Left forelimb (tissue), 1 donor: Measurements from ENCODE around the gene SLC36A3.
"Not testable (repeated sequence)": the region's sequence is repeated elsewhere in the genome, so short reads cannot be mapped to it uniquely, and the experiment has no call there.

Experiments used
- DNase-seq: peaks from one replicate; pipeline ENCODE4 v3.0.0-alpha.2; 2018; ENCODE audit warnings: low spot score

SLC36A3 gene

DNA sequence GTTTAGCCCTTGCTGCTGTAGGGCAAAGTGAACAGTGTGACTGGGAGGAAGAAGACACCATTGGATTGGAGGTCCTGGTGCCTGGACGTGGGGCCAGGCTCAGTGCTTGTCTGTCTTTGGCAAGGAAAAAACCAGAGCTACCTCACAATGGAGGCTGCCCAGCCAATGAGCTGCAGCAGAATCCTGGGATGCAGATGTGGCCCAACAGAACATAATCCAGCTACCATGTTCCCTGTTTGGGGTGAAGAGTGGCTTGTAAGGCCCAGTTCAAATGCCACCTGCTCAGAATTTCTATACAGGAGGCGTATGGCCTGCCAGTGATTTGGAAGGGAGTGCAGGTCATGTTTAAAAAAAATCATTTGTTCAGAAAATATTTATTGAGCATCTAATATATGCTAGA lies at the start of gene SLC36A3:
TSS of gene SLC36A3 (minus strand) at position 101 of the 400 bp plus-strand sequence. CDS start 412 bp downstream, outside the sequence.
- DNase-seq, result no peak

DNA sequence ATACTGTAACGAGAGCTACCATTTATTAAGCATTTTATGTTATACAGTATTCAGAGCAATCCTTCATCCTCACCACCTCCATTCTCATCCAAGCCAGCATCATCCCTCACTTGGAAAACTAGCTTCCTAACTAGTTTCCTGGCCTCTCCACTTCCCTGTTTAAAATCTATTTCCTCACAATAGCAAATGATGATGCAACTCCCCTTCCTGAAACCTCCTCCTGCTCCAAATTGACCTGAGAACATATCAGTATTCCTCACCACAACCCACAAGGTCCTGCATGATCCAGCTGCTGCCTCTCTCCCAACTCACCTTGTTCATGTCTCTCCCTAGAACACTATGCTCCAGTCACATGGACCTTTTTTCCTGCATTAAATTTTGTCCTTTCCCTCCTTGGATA lies 48.1 kb upstream of the SLC36A3 start:
- no peak for DNase-seq

DNA sequence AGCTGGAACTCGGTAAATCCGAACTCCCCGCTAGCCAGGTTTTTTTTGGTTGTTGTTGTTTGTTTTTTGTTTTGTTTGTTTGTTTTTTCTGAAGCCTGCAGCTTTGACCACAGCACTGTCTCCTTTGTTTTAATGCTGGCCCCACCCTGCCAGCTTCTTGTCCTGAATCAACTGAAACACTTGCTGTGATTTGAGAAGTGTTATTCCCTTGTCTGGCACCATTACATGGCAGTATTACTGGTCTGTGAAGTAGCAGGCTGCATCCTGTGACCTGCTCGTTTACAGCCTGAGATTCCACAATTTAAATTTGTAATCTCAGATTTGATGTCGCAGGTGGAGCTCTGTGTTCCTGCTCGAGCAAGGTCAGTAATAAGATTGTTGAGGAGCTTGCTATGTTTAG lies 45.2 kb upstream of the SLC36A3 start:
- no peak for DNase-seq

DNA sequence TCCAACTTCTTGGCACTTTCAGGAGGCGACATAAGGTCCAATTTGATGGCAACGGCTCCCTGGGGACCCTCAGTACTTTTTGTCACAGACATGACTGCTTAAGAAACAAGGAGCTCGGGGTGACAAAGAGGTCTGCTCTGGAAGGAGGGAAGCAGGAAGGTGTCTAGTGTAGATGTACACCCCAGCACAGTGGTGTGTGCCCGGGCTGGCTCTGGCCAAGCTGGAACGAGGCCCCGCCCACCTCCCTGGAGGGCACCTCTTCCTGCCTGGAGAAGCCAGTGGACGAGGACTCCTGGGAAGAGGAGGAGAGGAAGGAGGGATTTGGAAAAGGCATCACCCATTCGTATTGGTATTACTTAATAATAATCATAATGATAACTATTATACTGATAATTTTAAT lies 43.8 kb upstream of the SLC36A3 start, which contains the start of gene SLC36A2:
TSS of gene SLC36A2 (minus strand) at position 191 of the 400 bp plus-strand sequence. CDS start at position 92, 99 bp downstream.
- DNase-seq, result no peak

DNA sequence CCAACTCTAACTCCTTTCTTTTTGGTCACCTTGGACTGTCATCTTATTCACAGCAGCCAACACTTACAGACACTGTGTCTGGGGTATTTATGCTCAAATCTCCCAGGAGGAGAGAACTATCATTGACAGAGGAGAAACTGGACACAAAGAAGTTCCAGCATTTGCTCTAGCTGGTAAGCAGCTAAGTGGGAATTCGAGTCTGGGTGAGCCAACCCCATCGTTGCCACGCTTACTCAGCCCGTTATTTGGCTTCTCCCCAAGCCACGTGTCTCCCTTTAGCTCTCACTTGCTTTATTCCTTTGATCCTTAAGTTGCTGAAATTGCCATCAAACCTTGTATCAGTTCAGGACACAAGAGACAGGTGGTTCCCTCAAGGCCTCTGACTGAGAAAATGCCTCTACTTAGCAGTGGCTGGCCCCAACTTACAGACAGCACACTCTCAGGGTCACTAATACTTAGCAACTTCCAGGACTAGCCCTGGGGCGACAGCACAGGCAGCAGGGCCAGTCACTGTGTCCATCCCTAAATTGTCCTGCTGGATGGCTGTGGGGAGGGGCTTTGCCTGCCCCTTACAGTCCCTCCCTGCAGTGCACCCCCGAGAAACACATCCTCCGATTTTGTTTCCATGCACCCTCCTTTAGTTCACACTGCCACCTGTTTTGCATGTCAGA lies 42.4 kb upstream of the SLC36A3 start:
- DNase-seq, result no peak

DNA sequence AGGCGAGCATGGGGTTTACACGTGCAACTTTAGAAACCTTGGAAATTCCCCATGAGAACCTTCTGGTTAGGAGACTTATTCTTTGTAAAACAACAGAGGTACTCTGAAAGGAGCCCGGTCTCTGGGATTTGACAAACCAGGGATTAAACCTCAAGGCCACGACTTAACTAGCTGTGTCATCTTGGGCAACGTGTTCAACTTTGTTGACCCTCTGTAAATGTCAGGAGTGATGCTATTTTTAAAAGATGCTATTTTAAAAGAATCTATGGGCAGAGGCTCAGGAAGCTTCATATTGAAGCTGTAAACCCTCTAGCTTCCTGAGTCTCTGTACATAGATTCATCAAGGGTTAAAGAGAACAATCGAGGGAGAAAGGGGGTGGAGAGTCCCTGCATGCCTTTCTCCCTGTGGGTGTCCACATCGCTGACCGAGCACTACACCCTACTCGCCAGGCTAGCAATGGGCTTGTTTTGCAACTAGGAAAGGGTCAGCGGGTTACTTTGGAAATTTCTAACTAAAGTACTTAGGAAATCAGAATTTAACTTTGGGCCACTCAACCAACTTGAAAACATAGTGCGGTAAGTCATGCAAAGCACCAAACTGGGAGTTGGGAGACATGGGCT lies 41.7 kb upstream of the SLC36A3 start:
- no peak for DNase-seq

DNA sequence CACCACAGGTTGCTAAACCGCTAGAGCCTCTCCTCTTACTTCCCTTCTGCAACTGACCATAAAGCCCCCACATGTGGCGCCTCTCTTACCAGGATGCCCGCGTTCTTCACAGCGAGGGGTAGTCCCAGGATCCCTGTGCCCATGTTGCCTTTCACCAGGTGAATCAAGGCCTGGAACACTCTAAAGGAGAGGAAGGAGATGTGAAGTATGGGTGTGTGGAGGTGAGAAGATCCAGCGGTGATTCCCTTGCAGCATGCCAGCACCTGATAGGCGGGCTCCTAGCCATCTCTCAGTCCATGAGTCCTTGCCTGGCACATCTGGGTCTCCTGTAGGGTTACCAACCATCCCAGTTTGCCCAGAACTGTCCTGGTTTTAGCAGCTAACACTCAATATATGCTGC lies 40.5 kb upstream of the SLC36A3 start:
- no peak for DNase-seq

DNA sequence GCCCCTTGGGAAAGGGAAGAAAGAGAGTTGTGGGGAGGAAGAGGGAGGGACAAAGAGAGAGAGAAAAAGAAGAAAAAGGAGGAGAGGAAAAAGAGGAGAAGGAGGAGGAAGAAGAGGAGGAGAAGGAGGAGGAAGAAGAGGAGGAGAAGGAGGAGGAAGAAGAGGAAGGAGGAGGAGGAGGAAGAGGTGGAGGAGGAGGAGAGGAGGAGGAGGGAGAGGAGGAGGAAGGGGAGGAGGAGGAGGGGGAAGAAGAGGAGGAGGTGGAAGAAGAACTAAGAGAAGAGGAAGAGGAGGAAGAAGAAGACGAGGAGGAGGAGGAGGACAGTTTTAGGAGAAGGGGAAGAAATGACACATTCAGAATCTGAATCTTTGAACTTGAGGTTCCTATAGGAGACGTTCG lies 36.4 kb upstream of the SLC36A3 start:
- no peak for DNase-seq

DNA sequence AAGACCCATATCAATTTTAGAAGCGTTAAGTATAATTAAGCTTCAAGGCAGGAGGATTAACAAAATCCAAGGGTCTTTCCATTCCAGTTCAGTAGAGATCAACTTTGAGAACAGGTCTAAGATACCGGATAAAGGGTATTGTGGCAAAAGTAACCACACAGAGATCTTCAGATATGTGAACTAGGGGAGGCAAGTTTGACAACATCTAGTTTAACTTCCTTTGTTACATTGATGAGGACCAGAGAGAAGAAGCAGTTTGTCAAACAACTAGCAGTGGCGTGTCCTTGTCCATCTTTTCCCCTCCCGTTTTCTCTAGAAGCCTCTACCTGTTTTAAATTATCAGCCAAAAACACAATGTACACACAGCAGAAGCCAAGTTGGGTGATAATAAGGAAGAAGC lies 35.2 kb upstream of the SLC36A3 start:
- no peak for DNase-seq

DNA sequence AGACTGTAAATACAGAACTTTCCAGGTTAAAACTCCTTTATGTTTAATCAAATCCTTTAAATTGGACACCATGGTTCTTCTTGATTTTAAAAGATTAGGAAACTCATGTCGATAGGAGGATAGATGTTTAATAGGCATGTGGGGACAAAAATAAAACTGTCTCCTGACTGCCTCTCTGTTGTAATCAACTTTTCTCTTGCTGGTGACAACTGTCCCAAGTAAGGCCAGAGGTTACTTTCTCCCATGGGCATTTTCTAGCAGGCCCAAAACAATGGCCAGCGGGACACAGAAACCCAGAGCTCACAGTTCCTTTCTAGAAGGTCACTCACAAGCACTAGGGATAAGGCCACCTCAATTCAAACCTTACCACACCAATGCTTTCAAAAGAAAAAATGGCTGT lies 29.3 kb upstream of the SLC36A3 start:
- DNase-seq, result no peak

DNA sequence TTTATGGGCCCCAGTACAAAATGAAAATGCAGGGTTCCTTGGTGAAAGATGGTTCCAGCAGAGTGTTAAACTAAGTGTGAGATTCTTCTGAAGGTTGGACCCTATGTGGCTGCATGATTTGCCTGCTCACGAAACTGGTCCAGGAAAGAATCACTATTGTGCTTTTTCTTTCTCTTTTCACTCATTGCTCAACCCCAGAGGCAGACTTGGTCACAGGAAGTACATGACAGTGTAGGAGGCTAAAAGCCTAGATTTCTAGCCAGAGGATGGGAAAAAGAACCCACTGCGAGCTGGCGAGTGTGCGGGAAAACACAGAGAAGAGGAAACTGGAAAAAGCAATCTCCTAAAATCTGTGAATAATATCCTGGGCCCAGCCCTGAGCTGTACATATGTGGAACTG lies 25.2 kb upstream of the SLC36A3 start:
- DNase-seq, result no peak

DNA sequence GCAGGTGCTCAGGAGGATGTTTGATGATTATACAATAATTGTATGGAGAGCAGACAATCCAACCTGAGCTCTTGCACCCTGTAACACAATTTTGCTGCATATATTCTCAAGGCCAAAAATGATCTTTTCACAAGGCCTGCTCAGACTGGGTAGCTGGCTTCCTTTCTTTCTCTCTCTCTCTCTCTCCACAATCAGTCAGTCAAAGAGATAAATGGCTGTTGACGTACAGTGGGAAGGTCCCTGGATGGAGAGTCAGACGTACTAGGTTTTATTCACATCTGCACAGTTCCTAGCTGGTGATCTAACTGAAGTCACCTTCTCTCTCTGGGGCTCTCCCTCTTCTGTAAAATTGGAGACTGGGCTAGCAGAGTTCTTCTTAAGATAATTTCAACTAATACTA lies 24.0 kb upstream of the SLC36A3 start:
- DNase-seq, result no peak

DNA sequence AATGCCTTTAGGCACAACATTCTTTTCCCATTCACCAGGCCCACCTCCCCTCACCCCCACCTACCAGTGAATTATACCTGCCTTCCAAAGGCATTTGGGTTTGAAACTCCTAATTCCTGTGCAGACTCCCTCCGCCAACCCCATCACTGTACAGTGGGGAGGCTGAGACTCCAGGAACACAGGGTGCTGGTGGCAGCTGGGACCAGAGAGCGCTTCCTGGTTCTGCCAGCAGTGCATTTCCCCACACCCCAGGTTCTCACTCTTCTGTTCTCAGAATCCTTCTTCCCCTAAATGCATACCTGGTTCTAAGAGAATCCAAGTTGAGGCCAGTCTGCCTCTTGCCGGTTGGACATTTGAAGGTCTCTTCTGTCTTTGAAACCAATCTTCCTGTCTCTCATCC lies 22.7 kb upstream of the SLC36A3 start:
- no peak for DNase-seq

DNA sequence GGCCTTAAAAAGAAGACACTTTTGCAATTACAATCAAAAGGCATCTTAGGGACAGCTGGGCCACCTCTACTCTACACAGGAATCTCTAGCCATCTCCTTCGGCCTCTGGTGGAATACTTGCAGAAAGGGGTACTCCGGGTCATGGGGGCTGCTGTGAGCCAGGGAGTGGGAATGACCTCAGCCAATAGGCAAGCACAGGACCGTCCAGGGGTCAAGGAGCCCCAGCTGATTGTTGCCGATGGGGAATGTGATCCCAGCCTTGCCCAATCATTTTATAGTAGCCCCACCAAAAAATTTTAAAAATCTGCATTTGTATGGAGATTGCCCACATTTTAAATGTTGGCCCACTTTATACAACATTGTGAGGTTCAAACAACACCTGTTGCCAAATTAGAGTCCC lies 16.9 kb upstream of the SLC36A3 start:
- no peak for DNase-seq

DNA sequence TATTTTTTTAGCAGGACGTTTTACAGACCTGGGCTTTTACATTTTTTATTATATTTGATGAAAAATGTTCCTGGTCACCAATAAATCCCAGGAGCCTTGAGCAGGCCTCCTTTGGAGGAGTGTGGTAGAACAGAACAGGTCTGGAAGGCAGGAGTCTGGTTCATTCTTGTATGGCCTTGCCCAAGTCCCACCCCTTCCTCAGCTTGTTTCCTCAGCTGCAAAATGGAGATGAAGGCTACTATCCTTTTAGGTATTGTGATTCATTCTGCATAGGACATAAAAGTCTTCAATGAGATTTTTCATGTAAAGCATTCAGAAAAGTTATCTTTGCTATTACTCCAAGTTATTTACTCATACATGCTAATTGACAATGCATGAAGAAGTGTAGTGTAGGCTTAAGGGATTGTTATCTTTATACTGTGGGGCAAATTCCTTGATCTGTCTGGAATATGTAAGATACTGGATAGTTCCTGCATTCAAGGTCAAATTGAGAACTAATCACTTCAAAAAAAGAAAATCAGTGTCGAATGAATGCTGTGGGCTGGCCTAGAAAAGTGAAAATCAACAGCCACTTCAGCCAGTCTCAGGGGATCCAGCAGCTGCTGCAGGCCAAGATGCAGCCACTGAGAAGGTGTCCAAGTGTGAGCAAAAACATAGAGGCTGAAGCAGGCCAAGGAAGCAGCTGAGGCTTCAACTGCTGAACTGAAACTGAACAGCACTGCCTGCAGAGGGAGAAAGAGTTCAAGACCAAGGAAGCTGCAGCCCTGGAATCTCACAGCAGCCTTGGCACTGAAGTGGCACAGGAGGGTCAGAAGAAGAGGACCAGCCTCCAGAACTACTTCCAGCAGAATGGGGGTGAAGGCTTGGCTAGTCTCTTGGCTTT lies 15.5 kb upstream of the SLC36A3 start:
- DNase-seq, result no peak

DNA sequence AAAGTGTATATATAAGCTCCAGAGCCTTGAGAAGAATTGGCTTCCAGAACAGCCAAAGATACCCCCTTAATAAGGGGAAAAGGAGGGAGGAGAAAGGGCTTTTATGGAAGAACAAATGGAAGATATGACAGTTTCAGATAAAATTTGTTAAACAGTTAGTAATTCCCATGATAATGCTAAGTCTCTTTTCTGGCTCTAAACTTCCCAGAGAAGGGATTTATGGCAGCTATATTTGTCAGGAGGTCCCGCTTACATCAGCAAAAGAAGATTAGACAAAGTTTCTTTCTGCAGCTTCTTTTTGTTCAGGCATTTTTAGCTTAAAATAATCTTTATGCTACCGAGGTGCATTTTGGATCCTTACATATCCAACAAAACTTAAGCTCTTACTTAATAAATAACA lies 14.3 kb upstream of the SLC36A3 start:
- DNase-seq, result no peak

DNA sequence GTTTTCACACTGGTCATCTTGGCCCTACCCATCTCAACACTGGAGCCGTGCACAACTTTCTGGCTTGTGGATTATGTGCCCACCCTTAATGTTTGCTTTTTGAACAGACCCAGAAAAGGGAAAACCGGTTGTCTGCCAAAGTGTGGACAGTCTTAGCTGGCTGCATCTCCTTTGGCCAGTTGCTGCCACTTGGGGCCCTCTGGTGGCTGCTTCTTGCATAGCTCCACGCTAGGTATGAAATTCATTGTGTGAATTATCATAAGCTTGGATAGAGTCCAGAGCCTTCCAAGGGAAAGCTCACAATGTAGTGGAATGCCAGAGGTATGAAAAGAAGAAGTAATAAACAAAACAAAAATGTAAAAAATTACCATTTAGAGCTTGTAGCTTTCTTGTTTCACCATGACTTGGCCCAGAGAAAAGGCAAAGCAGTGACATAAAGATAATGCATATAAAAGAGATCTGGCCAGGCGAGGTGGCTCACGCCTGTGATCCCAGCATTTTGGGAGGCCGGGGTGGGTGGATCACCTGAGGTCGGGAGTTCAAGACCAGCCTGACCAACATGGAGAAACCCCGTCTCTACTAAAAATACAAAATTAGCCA lies 12.5 kb upstream of the SLC36A3 start:
- no peak for DNase-seq

DNA sequence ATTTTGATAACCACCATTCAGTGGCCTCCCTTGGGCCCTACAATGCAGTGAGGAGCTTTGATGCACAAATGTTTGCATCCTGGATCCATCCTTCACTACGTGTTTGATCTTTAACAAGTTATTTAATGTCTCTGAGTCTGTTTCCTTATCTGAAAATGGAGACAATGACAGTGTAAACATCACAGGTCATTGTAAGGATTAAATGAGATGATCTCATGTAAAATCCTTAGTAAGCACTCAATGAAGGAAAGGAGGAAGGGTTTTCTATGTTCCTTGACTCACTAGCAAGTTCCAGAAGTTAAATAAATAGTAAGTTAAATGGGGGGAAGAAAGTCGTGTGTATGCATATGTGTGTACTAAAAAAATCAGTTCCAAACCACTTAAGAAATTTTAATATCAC lies 9.8 kb upstream of the SLC36A3 start:
- no peak for DNase-seq

DNA sequence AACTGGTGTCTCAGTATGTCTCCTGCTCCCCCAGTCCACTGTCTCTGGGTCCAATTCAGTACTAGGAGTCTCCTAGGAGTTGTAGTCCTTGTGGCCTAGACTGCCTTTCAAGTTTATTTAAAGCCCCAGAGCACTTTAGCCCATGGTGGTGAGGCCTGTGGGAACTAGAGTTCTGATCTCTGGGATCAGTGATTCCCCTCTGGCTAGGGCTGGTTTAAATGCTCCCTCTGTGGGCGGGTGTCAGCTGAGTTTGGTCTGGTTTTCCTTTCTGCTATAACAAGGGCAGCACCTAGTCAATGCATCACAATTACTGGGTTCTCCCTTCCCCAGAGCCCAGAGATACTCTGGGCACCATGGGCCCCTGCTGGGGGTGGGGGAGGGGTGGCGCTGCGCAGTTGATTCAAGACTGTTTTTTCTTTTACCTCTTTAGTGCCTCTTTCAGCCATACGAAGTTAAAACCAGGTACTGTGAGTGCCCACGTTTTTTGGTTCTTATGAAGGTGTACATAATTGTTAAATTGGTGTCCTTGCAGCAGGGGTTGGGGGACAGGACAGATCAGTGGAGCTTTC lies 9.3 kb upstream of the SLC36A3 start:
- no peak for DNase-seq

DNA sequence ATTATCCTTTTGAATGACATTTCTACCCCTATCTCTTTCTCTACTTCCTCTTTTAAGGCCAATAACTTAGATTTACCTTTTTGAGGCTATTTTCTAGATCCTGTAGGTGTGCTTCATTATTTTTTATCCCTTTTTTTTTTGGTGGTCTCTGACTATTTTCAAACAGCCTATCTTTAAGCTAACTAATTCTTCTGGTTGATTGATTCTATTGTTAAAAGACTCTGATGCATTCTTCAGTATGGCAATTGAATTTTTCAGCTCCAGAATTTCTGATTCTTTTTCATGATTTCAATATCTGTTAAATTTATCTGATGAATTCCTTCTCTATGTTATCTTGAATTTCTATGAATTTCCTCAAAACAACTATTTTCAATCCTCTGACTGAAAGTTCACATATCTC lies 7.4 kb upstream of the SLC36A3 start:
- no peak for DNase-seq

DNA sequence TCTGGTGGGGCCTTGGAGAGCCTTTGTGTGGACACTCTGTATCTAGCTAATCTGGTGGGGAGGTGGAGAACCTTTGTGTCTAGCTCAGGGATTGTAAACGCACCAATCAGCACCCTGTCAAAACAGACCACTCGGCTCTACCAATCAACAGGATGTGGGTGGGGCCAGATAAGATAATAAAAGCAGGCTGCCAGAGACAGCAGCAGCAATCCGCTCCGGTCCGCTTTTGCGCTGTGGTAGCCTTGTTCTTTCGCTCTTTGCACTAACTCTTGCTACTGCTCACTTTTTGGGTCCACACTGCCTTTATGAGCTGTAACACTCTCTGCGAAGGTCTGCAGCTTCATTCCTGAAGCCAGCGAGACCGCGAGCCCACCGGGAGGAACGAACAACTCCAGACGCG lies 6.3 kb upstream of the SLC36A3 start:
- not testable (repeated sequence) for DNase-seq

DNA sequence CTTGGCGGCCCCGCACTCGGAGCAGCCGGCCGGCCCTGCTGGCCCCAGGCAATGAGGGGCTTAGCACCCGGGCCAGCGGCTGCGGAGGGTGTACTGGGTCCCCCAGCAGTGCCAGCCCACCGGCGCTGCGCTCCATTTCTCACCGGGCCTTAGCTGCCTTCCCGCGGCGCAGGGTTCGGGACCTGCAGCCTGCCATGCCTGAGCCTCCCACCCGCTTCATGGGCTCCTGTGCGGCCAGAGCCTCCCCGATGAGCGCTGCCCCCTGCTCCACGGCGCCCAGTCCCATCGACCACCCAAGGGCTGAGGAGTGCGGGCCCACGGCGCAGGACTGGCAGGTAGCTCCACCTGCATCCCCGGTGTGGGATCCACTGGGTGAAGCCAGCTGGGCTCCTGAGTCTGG lies 5.7 kb upstream of the SLC36A3 start:
- not testable (repeated sequence) for DNase-seq
